Measurements from ENCODE around the gene PRDM12. TPM values are rescaled to one million over a fixed set of nuclear protein-coding genes. Genes with fewer than 3 reads are reported as not detected.

Gene PRDM12
- total and polyA plus RNA-seq, 2 experiments from 2014 or later: 0.11 TPM; not detected in 1

DNA sequence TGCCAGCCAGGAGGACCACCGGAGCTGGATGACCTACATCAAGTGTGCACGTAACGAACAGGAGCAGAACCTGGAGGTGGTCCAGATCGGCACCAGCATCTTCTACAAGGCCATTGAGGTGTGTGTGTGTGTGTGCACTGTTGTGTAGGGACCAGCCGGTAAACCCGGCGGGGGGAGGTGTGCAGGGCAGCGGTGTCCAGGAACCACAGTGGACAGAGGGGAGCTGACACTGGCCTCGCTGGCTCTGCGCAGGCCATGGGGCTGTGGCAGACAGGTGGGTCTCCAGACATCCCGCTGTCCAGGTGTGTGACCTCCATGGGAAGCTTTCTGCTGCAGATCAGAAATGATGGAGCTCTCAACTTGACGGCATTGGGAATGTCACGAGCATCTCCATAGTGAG is 3.8 kb downstream of the PRDM12 start (continued):
- TF ChIP-seq ZNF462 (CRISPR knock-in tag; IDR thresholded peaks at IDR 0.05) (no peak), POLR2AphosphoS5 (IDR thresholded peaks at IDR 0.05; ENCODE audit: low read depth) (no peak), STAT1 (IDR thresholded peaks at IDR 0.05; ENCODE audit: unreplicated experiment) (no peak), CTCF (conservative IDR thresholded peaks at IDR 0.05; ENCODE audit: low read depth in 2 of 2) (no peak), EZH2 (IDR thresholded peaks at IDR 0.05; ENCODE audit: low read depth, unreplicated experiment) (no peak), ZNF331 (CRISPR knock-in tag; IDR thresholded peaks at IDR 0.05; ENCODE audit: low read depth) (no peak), EZH2phosphoT487 (IDR thresholded peaks at IDR 0.05; ENCODE audit: unreplicated experiment) (no peak), ZNF114 (CRISPR knock-in tag; IDR thresholded peaks at IDR 0.05) (no peak), CREB1 (CRISPR knock-in tag; IDR thresholded peaks at IDR 0.05; ENCODE audit: low read depth) (no peak), NANOG (IDR thresholded peaks at IDR 0.05; ENCODE audit: borderline replicate concordance) (no peak)
- TF ChIP-seq, protein P1, sequence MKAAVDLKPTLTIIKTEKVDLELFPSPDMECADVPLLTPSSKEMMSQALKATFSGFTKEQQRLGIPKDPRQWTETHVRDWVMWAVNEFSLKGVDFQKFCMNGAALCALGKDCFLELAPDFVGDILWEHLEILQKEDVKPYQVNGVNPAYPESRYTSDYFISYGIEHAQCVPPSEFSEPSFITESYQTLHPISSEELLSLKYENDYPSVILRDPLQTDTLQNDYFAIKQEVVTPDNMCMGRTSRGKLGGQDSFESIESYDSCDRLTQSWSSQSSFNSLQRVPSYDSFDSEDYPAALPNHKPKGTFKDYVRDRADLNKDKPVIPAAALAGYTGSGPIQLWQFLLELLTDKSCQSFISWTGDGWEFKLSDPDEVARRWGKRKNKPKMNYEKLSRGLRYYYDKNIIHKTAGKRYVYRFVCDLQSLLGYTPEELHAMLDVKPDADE (IDR thresholded peaks at IDR 0.05): no peak

Measured in GM23338 (cell line).